ENCODE results near the gene SLC12A7.
"Not testable (repeated sequence)": the region's sequence is repeated elsewhere in the genome, so short reads cannot be mapped to it uniquely, and the experiment has no call there.

The SLC12A7 gene

DNA sequence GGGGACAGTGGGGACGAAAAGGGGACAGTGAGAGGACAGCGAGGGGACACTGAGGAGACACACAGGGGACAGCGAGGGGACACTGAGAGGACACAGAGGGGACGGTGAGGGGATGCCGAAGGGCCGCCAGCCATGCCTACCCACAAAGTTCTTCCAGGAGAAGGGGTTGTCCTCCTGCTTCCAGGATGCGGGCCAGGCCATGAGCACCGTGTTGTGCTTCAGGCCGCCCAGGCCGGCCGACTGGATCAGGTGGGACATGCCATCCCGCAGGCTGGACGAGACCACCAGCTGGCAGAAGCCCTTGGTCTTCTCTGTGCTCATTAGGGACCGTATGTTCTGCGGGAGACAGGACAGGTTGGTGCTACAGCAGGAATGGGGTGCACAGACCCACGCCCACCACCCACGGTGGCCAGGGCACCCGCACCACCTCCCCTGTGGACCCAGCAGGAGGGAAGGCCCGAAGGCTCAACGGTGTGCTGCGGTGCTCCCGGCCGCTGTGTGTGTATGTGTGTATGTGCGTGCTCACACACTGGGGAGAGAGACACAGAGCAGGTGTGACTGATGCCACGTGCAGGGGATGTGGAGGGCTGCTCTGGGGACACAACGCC, 46.6 kb downstream of the SLC12A7 start:
- intact Hi-C loops (cut with DNase I; ENCODE audit: low total_unique reads): no loop called here
- DNase-seq: no peak
- peaks cover 4 to 82% (median 39%) of the 10 kb centered on the region in 3 donors for H3K36me3 ChIP-seq

DNA sequence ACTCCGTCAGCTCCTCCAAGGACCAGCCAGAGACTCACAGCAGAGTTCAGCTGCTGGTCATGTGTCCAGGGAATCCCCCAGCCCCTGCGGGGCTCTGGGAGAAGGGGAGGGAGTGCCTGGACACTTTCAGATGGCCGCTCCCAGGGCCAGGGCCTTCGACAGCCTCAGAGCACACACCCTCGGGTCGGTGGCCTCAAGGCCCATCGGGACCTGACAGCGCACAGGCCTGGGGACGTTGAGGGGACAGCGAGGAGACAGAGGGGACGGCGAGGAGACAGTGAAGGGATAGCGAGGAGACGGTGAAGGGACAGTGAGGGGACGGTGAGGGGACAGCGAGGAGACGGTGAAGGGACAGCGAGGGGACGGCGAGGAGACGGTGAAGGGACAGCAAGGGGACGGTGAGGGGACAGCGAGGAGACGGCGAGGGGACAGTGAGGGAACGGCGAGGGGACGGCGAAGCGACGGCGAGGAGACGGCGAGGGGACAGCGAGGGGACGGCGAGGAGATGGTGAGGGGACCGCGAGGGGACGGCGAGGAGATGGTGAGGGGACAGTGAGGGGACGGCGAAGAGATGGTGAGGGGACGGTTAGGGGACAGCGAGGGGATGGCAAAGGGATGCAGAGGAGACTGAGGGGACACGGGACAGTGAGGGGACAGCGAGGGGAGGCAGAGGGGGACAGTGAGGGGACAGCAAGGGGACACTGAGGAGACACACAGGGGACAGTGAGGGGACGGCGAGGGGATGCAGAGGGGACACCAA, 47.3 kb downstream of the SLC12A7 start:
- TF ChIP-seq, protein P1, sequence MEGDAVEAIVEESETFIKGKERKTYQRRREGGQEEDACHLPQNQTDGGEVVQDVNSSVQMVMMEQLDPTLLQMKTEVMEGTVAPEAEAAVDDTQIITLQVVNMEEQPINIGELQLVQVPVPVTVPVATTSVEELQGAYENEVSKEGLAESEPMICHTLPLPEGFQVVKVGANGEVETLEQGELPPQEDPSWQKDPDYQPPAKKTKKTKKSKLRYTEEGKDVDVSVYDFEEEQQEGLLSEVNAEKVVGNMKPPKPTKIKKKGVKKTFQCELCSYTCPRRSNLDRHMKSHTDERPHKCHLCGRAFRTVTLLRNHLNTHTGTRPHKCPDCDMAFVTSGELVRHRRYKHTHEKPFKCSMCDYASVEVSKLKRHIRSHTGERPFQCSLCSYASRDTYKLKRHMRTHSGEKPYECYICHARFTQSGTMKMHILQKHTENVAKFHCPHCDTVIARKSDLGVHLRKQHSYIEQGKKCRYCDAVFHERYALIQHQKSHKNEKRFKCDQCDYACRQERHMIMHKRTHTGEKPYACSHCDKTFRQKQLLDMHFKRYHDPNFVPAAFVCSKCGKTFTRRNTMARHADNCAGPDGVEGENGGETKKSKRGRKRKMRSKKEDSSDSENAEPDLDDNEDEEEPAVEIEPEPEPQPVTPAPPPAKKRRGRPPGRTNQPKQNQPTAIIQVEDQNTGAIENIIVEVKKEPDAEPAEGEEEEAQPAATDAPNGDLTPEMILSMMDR (IDR thresholded peaks at IDR 0.05): no peak
- Histone ChIP-seq H3K4me3 (no peak overlapping the region), H3K27me3 (no peaks in the 10 kb centered on the region), H3K27ac (no peak overlapping the region), H3K9me3 (no peaks in the 10 kb centered on the region), H3K4me1 (no peaks in the 10 kb centered on the region), H3K36me3 (peaks cover 4 to 87% (median 46%) of the 10 kb centered on the region in 3 donors)
- intact Hi-C loops (cut with DNase I; ENCODE audit: low total_unique reads): no loop called here
- no peak for DNase-seq

More for the DNA sequence above, 46.6 kb downstream of the SLC12A7 start:
- no peaks in the 10 kb centered on the region for H3K9me3 ChIP-seq
- no peaks in the 10 kb centered on the region for H3K27me3 ChIP-seq
- TF ChIP-seq, protein P1 (IDR thresholded peaks at IDR 0.05): no peak
- no peak overlapping the region for H3K27ac ChIP-seq
- H3K4me3 ChIP-seq: no peak overlapping the region
- H3K4me1 ChIP-seq: no peaks in the 10 kb centered on the region

DNA sequence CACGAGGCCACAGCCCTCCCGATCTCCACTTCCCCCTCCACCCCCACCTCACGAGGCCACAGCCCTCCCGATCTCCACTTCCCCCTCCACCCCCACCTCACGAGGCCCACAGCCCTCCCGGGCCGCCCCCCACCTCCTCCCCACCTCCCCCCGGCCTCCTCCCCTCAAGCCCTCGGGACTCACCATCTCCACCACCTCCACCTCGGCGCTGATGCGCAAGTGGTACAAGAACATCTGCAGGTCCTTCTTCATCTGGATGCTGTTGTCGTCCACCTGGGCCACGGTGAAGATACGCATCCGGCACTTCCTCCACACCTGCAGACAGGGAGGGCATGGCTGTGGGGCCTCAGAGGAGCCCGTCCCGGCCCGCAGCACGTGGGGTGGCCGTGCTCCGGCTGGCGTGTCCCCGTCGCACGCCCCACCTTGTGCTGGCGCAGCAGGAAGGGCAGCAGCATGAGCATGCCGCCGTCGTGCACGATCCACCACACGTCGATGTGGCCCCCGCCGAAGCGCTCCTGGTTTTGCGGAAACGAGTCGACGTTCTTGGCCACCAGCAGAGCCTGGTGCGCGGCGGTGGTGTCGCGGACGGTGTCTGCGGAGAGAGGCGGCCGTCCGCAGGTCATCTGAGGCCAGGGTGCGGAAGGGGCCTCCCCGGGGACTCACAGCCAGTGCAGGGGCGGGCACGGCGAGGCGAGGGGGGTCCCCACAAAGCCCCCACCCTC, 48.0 kb downstream of the SLC12A7 start:
- H3K36me3 ChIP-seq: peaks cover 8 to 87% (median 51%) of the 10 kb centered on the region in 3 donors
- TF ChIP-seq, protein P1 (IDR thresholded peaks at IDR 0.05): no peak
- intact Hi-C loops (cut with DNase I; ENCODE audit: low total_unique reads): no loop called here
- DNase-seq: no peak
- no peak overlapping the region for H3K27ac ChIP-seq
- no peaks in the 10 kb centered on the region for H3K9me3 ChIP-seq
- no peak overlapping the region for H3K4me3 ChIP-seq
- H3K4me1 ChIP-seq: no peaks in the 10 kb centered on the region
- H3K27me3 ChIP-seq: no peaks in the 10 kb centered on the region

GRCh38 chr5:1062761-1063568, 48.9 kb downstream of the SLC12A7 start:
- no peak for DNase-seq
- intact Hi-C loops (cut with DNase I; ENCODE audit: low total_unique reads): no loop called here

GRCh38 chr5:1061916-1062315, 49.9 kb downstream of the SLC12A7 start:
- no peak for DNase-seq
- Histone ChIP-seq H3K4me1 (no peaks in the 10 kb centered on the region), H3K9me3 (no peaks in the 10 kb centered on the region), H3K4me3 (no peak overlapping the region), H3K36me3 (peaks cover 8 to 93% (median 54%) of the 10 kb centered on the region in 3 donors), H3K27me3 (no peaks in the 10 kb centered on the region), H3K27ac (no peak overlapping the region)
- intact Hi-C loops (cut with DNase I; ENCODE audit: low total_unique reads): no loop called here
- TF ChIP-seq, protein P1 (IDR thresholded peaks at IDR 0.05): no peak

More at GRCh38 chr5:1062761-1063568, 48.9 kb downstream of the SLC12A7 start:
- H3K9me3 ChIP-seq: no peaks in the 10 kb centered on the region
- H3K27me3 ChIP-seq: no peaks in the 10 kb centered on the region
- TF ChIP-seq, protein P1 (IDR thresholded peaks at IDR 0.05): no peak
- no peak overlapping the region for H3K4me3 ChIP-seq
- H3K4me1 ChIP-seq: no peaks in the 10 kb centered on the region
- H3K27ac ChIP-seq: no peak overlapping the region
- H3K36me3 ChIP-seq: peaks cover 8 to 91% (median 46%) of the 10 kb centered on the region in 3 donors

DNA sequence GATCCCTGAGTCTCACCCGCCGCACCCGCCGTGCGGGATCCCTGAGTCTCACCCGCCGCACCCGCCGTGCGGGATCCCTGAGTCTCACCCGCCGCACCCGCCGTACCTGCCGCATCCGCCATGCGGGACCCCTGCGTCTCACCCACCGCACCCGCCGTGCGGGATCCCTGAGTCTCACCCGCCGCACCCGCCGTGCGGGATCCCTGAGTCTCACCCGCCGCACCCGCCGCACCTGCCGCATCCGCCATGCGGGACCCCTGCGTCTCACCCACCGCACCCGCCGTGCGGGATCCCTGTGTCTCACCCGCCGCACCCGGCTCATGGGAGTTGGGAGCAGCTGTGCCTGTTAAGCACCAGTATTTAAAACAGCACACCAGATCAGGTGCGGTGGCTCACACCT, 50.6 kb downstream of the SLC12A7 start:
- H3K36me3 ChIP-seq: peaks cover 8 to 94% (median 60%) of the 10 kb centered on the region in 3 donors
- H3K27me3 ChIP-seq; H3K9me3 ChIP-seq; intact Hi-C loops (cut with DNase I; ENCODE audit: low total_unique reads); H3K27ac ChIP-seq; DNase-seq; H3K4me3 ChIP-seq; H3K4me1 ChIP-seq: not testable (repeated sequence)
